GM23338 (cell line): ENCODE measurements around the gene KHK.

Experiments used
- CTCF ChIP-seq, 2 experiments: fragments of 200-600 bp in 1 of 2; sonication (generic) in 1 of 2; conservative IDR thresholded peaks; 2 replicates each; pipeline versions ENCODE4 v1.5.1 to v1.6.1; 2016 to 2017; ENCODE audit warnings: antibody characterized with exemption in 2 of 2, low read depth in 2 of 2, mild to moderate bottlenecking in 2 of 2, moderate library complexity in 1 of 2
- EZH2 ChIP-seq: fragments of 200-600 bp; sonication (generic); IDR thresholded peaks from one replicate; pipeline ENCODE4 v1.8.0; 2017; ENCODE audit warnings: antibody characterized with exemption, mild to moderate bottlenecking, low read depth; ENCODE audit not compliant: unreplicated experiment
- EZH2phosphoT487 ChIP-seq: fragments of 200-600 bp; sonication (generic); IDR thresholded peaks from one replicate; pipeline ENCODE4 v1.8.1; 2018; ENCODE audit warnings: antibody characterized with exemption; ENCODE audit not compliant: unreplicated experiment
- JUNB ChIP-seq: IDR thresholded peaks from one replicate; pipeline ENCODE4 v1.6.1; 2016; ENCODE audit warnings: antibody characterized with exemption; ENCODE audit not compliant: unreplicated experiment
- POLR2AphosphoS5 ChIP-seq: IDR thresholded peaks from 2 replicates; pipeline ENCODE4 v1.6.1; 2016; ENCODE audit warnings: antibody characterized with exemption, low read depth
- REST ChIP-seq: IDR thresholded peaks from one replicate; pipeline ENCODE4 v1.6.1; 2018; ENCODE audit warnings: antibody characterized with exemption; ENCODE audit not compliant: unreplicated experiment

- TF ChIP-seq POLR2AphosphoS5 = no peak
- no peak for TF ChIP-seq CTCF (conservative IDR thresholded peaks at IDR 0.05; ENCODE audit: low read depth in 2 of 2)
- TF ChIP-seq REST = no peak
- no peak for TF ChIP-seq EZH2
- no peak for TF ChIP-seq JUNB
- TF ChIP-seq EZH2phosphoT487 = no peak
Observed at GRCh38 chr2:27131429-27131828, 44.9 kb downstream of the KHK start.
